K562 (cell line): ENCODE measurements around the gene TYMP.

Experiments used
- CHD4 ChIP-seq: fragments of 200-600 bp; sonication (generic); IDR thresholded peaks from 3 replicates; pipeline ENCODE4 v1.6.1; 2012; ENCODE audit warnings: low read depth, mild to moderate bottlenecking, mixed read lengths, low read length, inconsistent platforms; ENCODE audit not compliant: insufficient read depth, insufficient replicate concordance, poor library complexity, severe bottlenecking
- EGR1 ChIP-seq: fragments of 450-650 bp; conservative IDR thresholded peaks from 2 replicates; pipeline ENCODE4 v1.6.1; 2017; ENCODE audit warnings: mild to moderate bottlenecking
- ELF1 ChIP-seq: fragments of 200-800 bp; sonication (Bioruptor generic); IDR thresholded peaks from 2 replicates; pipeline ENCODE4 v1.6.1; 2016; ENCODE audit warnings: missing genetic modification characterization, missing compliant biosample characterization
- EZH2 ChIP-seq: IDR thresholded peaks from 2 replicates; pipeline ENCODE4 v1.6.1; 2012; ENCODE audit warnings: low read depth, mild to moderate bottlenecking, inconsistent platforms, low read length, borderline replicate concordance
- MYC ChIP-seq, 2 experiments: fragments of 250-450 bp in 1 of 2; sonication (Bioruptor Pico) in 1 of 2; IDR thresholded peaks; 2 replicates each; pipeline versions ENCODE4 v1.5.1 to v1.6.1; 2012 to 2021; ENCODE audit warnings: low read depth in 2 of 2, borderline replicate concordance in 1 of 2, improper control_type of control experiment in 1 of 2, low read length in 1 of 2, mild to moderate bottlenecking in 1 of 2, moderate library complexity in 1 of 2
- POLR2A ChIP-seq: fragments of 450-650 bp; conservative IDR thresholded peaks from 2 replicates; pipeline ENCODE4 v1.6.1; 2016
- SIX5 ChIP-seq, 2 experiments: IDR thresholded peaks; 2 replicates each; pipeline ENCODE4 v1.6.1; 2011; ENCODE audit warnings: low read length in 2 of 2, borderline replicate concordance in 1 of 2, low read depth in 1 of 2, mild to moderate bottlenecking in 1 of 2, moderate library complexity in 1 of 2; ENCODE audit not compliant: insufficient read depth in 1 of 2
- SMARCB1 ChIP-seq: IDR thresholded peaks from 2 replicates; pipeline ENCODE4 v1.6.1; 2011; ENCODE audit warnings: improper control_type of control experiment, low read depth; ENCODE audit not compliant: insufficient read length
- SPI1 ChIP-seq: IDR thresholded peaks from 2 replicates; pipeline ENCODE4 v1.6.1; 2011; ENCODE audit warnings: low read depth, low read length, control low read depth, borderline replicate concordance
- SRSF7 ChIP-seq: fragments of 200-400 bp; formaldehyde crosslinking; optimal IDR thresholded peaks from 2 replicates; pipeline ENCODE3; 2017; ENCODE audit warnings: mild to moderate bottlenecking, low read depth, low read length
- TF ChIP-seq, protein P1 (sequence below), 3 experiments: IDR thresholded peaks in 2 of 3; conservative IDR thresholded peaks in 1 of 3; 2 replicates each; pipeline ENCODE4 v1.5.1; 2011 to 2012; ENCODE audit warnings: low read length in 3 of 3, mild to moderate bottlenecking in 3 of 3, control low read depth in 2 of 3, improper control_type of control experiment in 1 of 3, inconsistent platforms in 1 of 3, low read depth in 1 of 3, mixed read lengths in 1 of 3, moderate library complexity in 1 of 3; ENCODE audit not compliant: insufficient read depth in 2 of 3
- TF ChIP-seq, protein P2 (sequence below), 2 experiments: fragments of 450-650 bp in 1 of 2; sonication (generic) in 1 of 2; formaldehyde crosslinking in 1 of 2; IDR thresholded peaks in 1 of 2; conservative IDR thresholded peaks in 1 of 2; 2 replicates each; pipeline versions ENCODE4 v1.6.1 to v1.8.1; 2016 to 2023; ENCODE audit warnings: mild to moderate bottlenecking in 2 of 2, moderate library complexity in 2 of 2, inconsistent platforms in 1 of 2, missing genetic modification reagents in 1 of 2
- TF ChIP-seq, protein P3 (sequence below): sonication (generic); formaldehyde crosslinking; IDR thresholded peaks from 2 replicates; pipeline ENCODE4 v1.8.0; 2022; ENCODE audit warnings: mild to moderate bottlenecking, low read depth, missing genetic modification reagents

DNA sequence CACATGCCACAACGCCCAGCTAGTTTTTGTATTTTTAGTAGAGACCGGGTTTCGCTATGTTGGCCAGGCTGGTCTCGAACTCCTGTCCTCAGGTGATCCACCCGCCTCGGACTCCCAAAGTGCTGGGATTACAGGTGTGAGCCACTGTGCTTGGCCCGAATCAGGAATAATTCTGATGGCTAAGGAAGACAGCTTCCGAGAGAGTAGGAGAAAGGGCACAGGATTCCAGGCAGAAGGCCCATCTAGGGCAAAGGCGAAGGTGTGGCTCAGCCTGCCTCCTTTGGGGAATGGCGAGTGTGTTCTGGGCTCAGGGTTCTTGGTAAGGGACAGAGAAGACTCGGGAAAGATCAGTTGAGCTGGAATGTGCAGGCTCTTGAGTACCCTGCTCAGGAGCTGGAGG, 34.5 kb upstream of the TYMP start:
- no peak for TF ChIP-seq POLR2A
- TF ChIP-seq, protein P1, sequence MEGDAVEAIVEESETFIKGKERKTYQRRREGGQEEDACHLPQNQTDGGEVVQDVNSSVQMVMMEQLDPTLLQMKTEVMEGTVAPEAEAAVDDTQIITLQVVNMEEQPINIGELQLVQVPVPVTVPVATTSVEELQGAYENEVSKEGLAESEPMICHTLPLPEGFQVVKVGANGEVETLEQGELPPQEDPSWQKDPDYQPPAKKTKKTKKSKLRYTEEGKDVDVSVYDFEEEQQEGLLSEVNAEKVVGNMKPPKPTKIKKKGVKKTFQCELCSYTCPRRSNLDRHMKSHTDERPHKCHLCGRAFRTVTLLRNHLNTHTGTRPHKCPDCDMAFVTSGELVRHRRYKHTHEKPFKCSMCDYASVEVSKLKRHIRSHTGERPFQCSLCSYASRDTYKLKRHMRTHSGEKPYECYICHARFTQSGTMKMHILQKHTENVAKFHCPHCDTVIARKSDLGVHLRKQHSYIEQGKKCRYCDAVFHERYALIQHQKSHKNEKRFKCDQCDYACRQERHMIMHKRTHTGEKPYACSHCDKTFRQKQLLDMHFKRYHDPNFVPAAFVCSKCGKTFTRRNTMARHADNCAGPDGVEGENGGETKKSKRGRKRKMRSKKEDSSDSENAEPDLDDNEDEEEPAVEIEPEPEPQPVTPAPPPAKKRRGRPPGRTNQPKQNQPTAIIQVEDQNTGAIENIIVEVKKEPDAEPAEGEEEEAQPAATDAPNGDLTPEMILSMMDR (IDR thresholded peaks at IDR 0.05 in 2 of 3, conservative IDR thresholded peaks at IDR 0.05 in 1 of 3; ENCODE audit: insufficient read depth in 2 of 3, low read depth in 1 of 3, low read length in 3 of 3) = no peak
- no peak for TF ChIP-seq MYC (IDR thresholded peaks at IDR 0.05; ENCODE audit: low read depth, low read length)
- no peak for TF ChIP-seq MYC (CRISPR knock-in tag; IDR thresholded peaks at IDR 0.05; ENCODE audit: borderline replicate concordance, low read depth)
- TF ChIP-seq SIX5 (IDR thresholded peaks at IDR 0.05; ENCODE audit: borderline replicate concordance in 1 of 2, insufficient read depth in 1 of 2, low read depth in 1 of 2, low read length in 2 of 2) = no peak
- no peak for TF ChIP-seq SPI1
- TF ChIP-seq SRSF7 = no peak
- TF ChIP-seq SMARCB1 = no peak
- TF ChIP-seq, protein P2, sequence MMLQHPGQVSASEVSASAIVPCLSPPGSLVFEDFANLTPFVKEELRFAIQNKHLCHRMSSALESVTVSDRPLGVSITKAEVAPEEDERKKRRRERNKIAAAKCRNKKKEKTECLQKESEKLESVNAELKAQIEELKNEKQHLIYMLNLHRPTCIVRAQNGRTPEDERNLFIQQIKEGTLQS (IDR thresholded peaks at IDR 0.05) = no peak
- TF ChIP-seq, protein P2 (CRISPR knock-in tag; conservative IDR thresholded peaks at IDR 0.05) = no peak
- no peak for TF ChIP-seq CHD4
- TF ChIP-seq EZH2 = no peak
- no peak for TF ChIP-seq ELF1 (tag)
- TF ChIP-seq, protein P3, sequence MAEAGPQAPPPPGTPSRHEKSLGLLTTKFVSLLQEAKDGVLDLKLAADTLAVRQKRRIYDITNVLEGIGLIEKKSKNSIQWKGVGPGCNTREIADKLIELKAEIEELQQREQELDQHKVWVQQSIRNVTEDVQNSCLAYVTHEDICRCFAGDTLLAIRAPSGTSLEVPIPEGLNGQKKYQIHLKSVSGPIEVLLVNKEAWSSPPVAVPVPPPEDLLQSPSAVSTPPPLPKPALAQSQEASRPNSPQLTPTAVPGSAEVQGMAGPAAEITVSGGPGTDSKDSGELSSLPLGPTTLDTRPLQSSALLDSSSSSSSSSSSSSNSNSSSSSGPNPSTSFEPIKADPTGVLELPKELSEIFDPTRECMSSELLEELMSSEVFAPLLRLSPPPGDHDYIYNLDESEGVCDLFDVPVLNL (CRISPR knock-in tag) = no peak
- TF ChIP-seq EGR1 = no peak
